Measurements from ENCODE around the gene LMNA. TPM values are rescaled to one million over a fixed set of nuclear protein-coding genes. Genes with fewer than 3 reads are reported as not detected.

LMNA gene
- total RNA-seq, 1 experiment from 2014 or later = 225 TPM

GRCh38 chr1:156102633-156103511 lies 11.6 kb upstream of the LMNA start:
- TF ChIP-seq EZH2 (IDR thresholded peaks at IDR 0.05; ENCODE audit: borderline replicate concordance, low read depth, low read length, poor library complexity, severe bottlenecking) (no peak), CTCF (conservative IDR thresholded peaks at IDR 0.05; ENCODE audit: low read depth, low read length) (no peak)
- Histone ChIP-seq H3K4me3 (ENCODE audit: low read depth, low read length, poor library complexity, severe bottlenecking) (no peak overlapping the region), H3K27me3 (replicated peaks; ENCODE audit: insufficient read depth, low read depth, low read length, poor library complexity) (no peaks in the 10 kb centered on the region), H3K27ac (ENCODE audit: low read depth, low read length, poor library complexity, severe bottlenecking) (peak overlapping the region; percentile 97), H3K36me3 (ENCODE audit: insufficient read depth, low read length, poor library complexity, severe bottlenecking) (no peaks in the 10 kb centered on the region), H3K9me3 (ENCODE audit: low read depth, low read length, poor library complexity, severe bottlenecking) (no peaks in the 10 kb centered on the region), H3K4me1 (ENCODE audit: insufficient read depth, low read length, poor library complexity, severe bottlenecking) (peaks cover 58% of the 10 kb centered on the region)
- POLR2A ChIA-PET (ENCODE audit: low non-redundant PET) = no interaction called here
- intact Hi-C loops (cut with micrococcal nuclease; ENCODE audit: unreplicated experiment) = no loop called here
- no TSS peak for BruUV-seq (replicated peaks)
- CTCF ChIA-PET = interaction anchor here (1.0 kb wide), 1 partner anchor 27 kb away, joined by 3 read pairs; no protein-coding TSS in a partner anchor
- no peak for DNase-seq (ENCODE audit: low spot score)

GRCh38 chr1:156103521-156103947 lies 11.0 kb upstream of the LMNA start:
- ChIA-PET CTCF (interaction anchor here (1.0 kb wide), 1 partner anchor 26 kb away, joined by 3 read pairs; no protein-coding TSS in a partner anchor), POLR2A (ENCODE audit: low non-redundant PET) (no interaction called here)
- peak; percentile 57 for DNase-seq (ENCODE audit: low spot score)
- Histone ChIP-seq H3K4me1 (ENCODE audit: insufficient read depth, low read length, poor library complexity, severe bottlenecking) (peaks cover 58% of the 10 kb centered on the region), H3K4me3 (ENCODE audit: low read depth, low read length, poor library complexity, severe bottlenecking) (no peak overlapping the region), H3K9me3 (ENCODE audit: low read depth, low read length, poor library complexity, severe bottlenecking) (no peaks in the 10 kb centered on the region), H3K27me3 (replicated peaks; ENCODE audit: insufficient read depth, low read depth, low read length, poor library complexity) (no peaks in the 10 kb centered on the region), H3K36me3 (ENCODE audit: insufficient read depth, low read length, poor library complexity, severe bottlenecking) (no peaks in the 10 kb centered on the region), H3K27ac (ENCODE audit: low read depth, low read length, poor library complexity, severe bottlenecking) (peak overlapping the region; percentile 97)
- intact Hi-C loops (cut with micrococcal nuclease; ENCODE audit: unreplicated experiment) = no loop called here
- TF ChIP-seq CTCF (conservative IDR thresholded peaks at IDR 0.05; ENCODE audit: low read depth, low read length) (no peak), EZH2 (IDR thresholded peaks at IDR 0.05; ENCODE audit: borderline replicate concordance, low read depth, low read length, poor library complexity, severe bottlenecking) (no peak)
- BruUV-seq (replicated peaks) = no TSS peak

- intact Hi-C loops (cut with micrococcal nuclease; ENCODE audit: unreplicated experiment) = no loop called here
Observed at GRCh38 chr1:156104065-156104810, 10.3 kb upstream of the LMNA start.

More at GRCh38 chr1:156104065-156104810, 10.3 kb upstream of the LMNA start:
- DNase-seq (ENCODE audit: low spot score) = peak; percentile 73
- H3K27ac ChIP-seq (ENCODE audit: low read depth, low read length, poor library complexity, severe bottlenecking) = peak overlapping the region; percentile 97
- ChIA-PET CTCF (interaction anchor here (0.6 to 1.0 kb wide), 2 partner anchors 26 to 796 kb away, joined by 3 to 4 read pairs; no protein-coding TSS in a partner anchor), POLR2A (ENCODE audit: low non-redundant PET) (interaction anchor here (0.6 kb wide), 1 partner anchor 658 kb away, joined by 9 read pairs; no protein-coding TSS in a partner anchor)
- no peaks in the 10 kb centered on the region for H3K36me3 ChIP-seq (ENCODE audit: insufficient read depth, low read length, poor library complexity, severe bottlenecking)
- TF ChIP-seq CTCF (conservative IDR thresholded peaks at IDR 0.05; ENCODE audit: low read depth, low read length) (no peak), EZH2 (IDR thresholded peaks at IDR 0.05; ENCODE audit: borderline replicate concordance, low read depth, low read length, poor library complexity, severe bottlenecking) (no peak)
- H3K4me3 ChIP-seq (ENCODE audit: low read depth, low read length, poor library complexity, severe bottlenecking) = no peak overlapping the region
- no peaks in the 10 kb centered on the region for H3K27me3 ChIP-seq (replicated peaks; ENCODE audit: insufficient read depth, low read depth, low read length, poor library complexity)
- no peaks in the 10 kb centered on the region for H3K9me3 ChIP-seq (ENCODE audit: low read depth, low read length, poor library complexity, severe bottlenecking)
- BruUV-seq (replicated peaks) = no TSS peak
- H3K4me1 ChIP-seq (ENCODE audit: insufficient read depth, low read length, poor library complexity, severe bottlenecking) = peaks cover 58% of the 10 kb centered on the region

Measured in A673 (cell line).